Renal cortical epithelial cell (primary cell): Measurements from ENCODE around the gene IL6R. TPM values are rescaled to one million over a fixed set of nuclear protein-coding genes. Genes with fewer than 3 reads are reported as not detected.
"Not testable (repeated sequence)": the region's sequence is repeated elsewhere in the genome, so short reads cannot be mapped to it uniquely, and the experiment has no call there.

Experiments
- DNase-seq: peaks from one replicate; pipeline ENCODE4 v3.0.0-alpha.2; 2011; ENCODE audit warnings: low read depth
- total RNA-seq: library from RNA; depleted of rRNA; stranded (reverse); fragments of >200 nt; gene quantifications from 2 replicates; pipeline ENCODE4 v1.2.3, GENCODE V29; 2014

The IL6R gene
- 13.9 and 14.6 TPM in 2 replicates for total RNA-seq

- peak; percentile 86 for DNase-seq
These were observed at the start of gene IL6R for GRCh38 chr1:154404984-154405746. Gene IL6R, plus strand, starts transcription at chr1:154405343. Its CDS starts 287 bp downstream, at chr1:154405630.

- no peak for DNase-seq
These were observed 46.6 kb upstream of the IL6R start for GRCh38 chr1:154358519-154358918.

GRCh38 chr1:154360288-154360687 is 44.9 kb upstream of the IL6R start:
- no peak for DNase-seq

- DNase-seq, result not testable (repeated sequence)
These were observed 44.3 kb upstream of the IL6R start for GRCh38 chr1:154360881-154361280.

GRCh38 chr1:154361357-154361756 is 43.8 kb upstream of the IL6R start:
- no peak for DNase-seq

GRCh38 chr1:154371436-154371835 is 33.7 kb upstream of the IL6R start:
- DNase-seq, result no peak

GRCh38 chr1:154373777-154374357 is 31.3 kb upstream of the IL6R start:
- not testable (repeated sequence) for DNase-seq

- no peak for DNase-seq
These were observed 25.8 kb upstream of the IL6R start for GRCh38 chr1:154379301-154379700.

- no peak for DNase-seq
These were observed 20.3 kb upstream of the IL6R start for GRCh38 chr1:154384650-154385489.

- peak; percentile 81 for DNase-seq
These were observed 18.3 kb upstream of the IL6R start for GRCh38 chr1:154386643-154387352.

- no peak for DNase-seq
These were observed 13.9 kb upstream of the IL6R start for GRCh38 chr1:154391086-154391770.

- DNase-seq, result peak; percentile 51
These were observed 7.0 kb upstream of the IL6R start for GRCh38 chr1:154398141-154398540.

- DNase-seq, result no peak
These were observed 6.5 kb upstream of the IL6R start for GRCh38 chr1:154398678-154399077.

- DNase-seq, result no peak
These were observed 4.8 kb upstream of the IL6R start for GRCh38 chr1:154400381-154400801.

GRCh38 chr1:154402409-154402921 is 2.7 kb upstream of the IL6R start:
- DNase-seq, result no peak

- no peak for DNase-seq
These were observed 1.7 kb upstream of the IL6R start for GRCh38 chr1:154403261-154403943.

- no peak for DNase-seq
These were observed 1.2 kb upstream of the IL6R start for GRCh38 chr1:154403983-154404382.

GRCh38 chr1:154404511-154404931 is 622 bp upstream of the IL6R start:
- DNase-seq, result no peak

GRCh38 chr1:154405747-154406571 is 816 bp downstream of the IL6R start:
- no peak for DNase-seq

GRCh38 chr1:154406572-154406879 is 1.4 kb downstream of the IL6R start:
- no peak for DNase-seq
